ENCODE results near the gene MYH15.

GRCh38 chr3:108388136-108389132 lies 122.0 kb downstream of the MYH15 start:
- TF ChIP-seq CTCF (IDR thresholded peaks at IDR 0.05), result no peak
- no peak for TF ChIP-seq POLR2A (IDR thresholded peaks at IDR 0.05)

All from adrenal gland (tissue), 5 donors.